GM20000 (cell line): Measurements from ENCODE around the gene HDDC3.
A peak's percentile ranks its signal among the peaks of the same experiment; 100 is the strongest.

Source experiments
- DNase-seq: peaks from one replicate; pipeline ENCODE4 v3.0.0; 2012; ENCODE audit warnings: low spot score
- CTCF ChIP-seq: IDR thresholded peaks from 2 replicates; pipeline ENCODE4 v1.5.1; 2012; ENCODE audit warnings: mild to moderate bottlenecking, control low read depth; ENCODE audit errors: extremely low read depth, missing control alignments

Gene HDDC3

GRCh38 chr15:90957791-90958190 lies 25.4 kb upstream of the HDDC3 start:
- no peak for DNase-seq
- TF ChIP-seq CTCF: no peak

- no peak for TF ChIP-seq CTCF
- DNase-seq: no peak
Observed at GRCh38 chr15:90957031-90957790, 24.9 kb upstream of the HDDC3 start.

GRCh38 chr15:90956274-90957030 lies 24.1 kb upstream of the HDDC3 start:
- peak; percentile 96 for DNase-seq

GRCh38 chr15:90955624-90956273 lies 23.4 kb upstream of the HDDC3 start:
- TF ChIP-seq CTCF: no peak
- DNase-seq: peak; percentile 40

More at GRCh38 chr15:90956274-90957030, 24.1 kb upstream of the HDDC3 start:
- peak; percentile 90 for TF ChIP-seq CTCF

- DNase-seq: peak; percentile 99
- no peak for TF ChIP-seq CTCF
Observed at GRCh38 chr15:90954712-90955623, 22.6 kb upstream of the HDDC3 start, which contains the start of gene RCCD1. Gene RCCD1 (plus strand): TSS chr15:90954884. CDS start chr15:90956735, 1,851 bp downstream.

- no peak for DNase-seq
- no peak for TF ChIP-seq CTCF
Observed at GRCh38 chr15:90953947-90954711, 21.8 kb upstream of the HDDC3 start.
